Smooth muscle cell (in vitro differentiated cells): Measurements from ENCODE around the gene GRIN1. TPM values are rescaled to one million over a fixed set of nuclear protein-coding genes. Genes with fewer than 3 reads are reported as not detected.

Source experiments
- DNase-seq: peaks from one replicate; lab custom pipeline; 2025; ENCODE audit not compliant: unreplicated experiment; lab: John Stamatoyannopoulos, UW
- H2AFZ ChIP-seq: fragments of 200-600 bp; sonication (generic); 2 replicates; pipeline ENCODE4 v1.6.0; 2016; ENCODE audit warnings: antibody characterized with exemption, low read depth, mild to moderate bottlenecking
- H3F3A ChIP-seq: fragments of 200-600 bp; sonication (generic); 2 replicates; pipeline ENCODE4 v1.6.0; 2017; ENCODE audit warnings: antibody characterized with exemption, low read depth
- H3K27ac ChIP-seq: fragments of 200-600 bp; sonication (generic); 2 replicates; pipeline ENCODE4 v1.5.1; 2016; ENCODE audit warnings: low read depth, mild to moderate bottlenecking
- H3K27me3 ChIP-seq: fragments of 200-600 bp; sonication (generic); 2 replicates; pipeline ENCODE4 v1.6.1; 2016; ENCODE audit warnings: low read depth, mild to moderate bottlenecking
- H3K36me3 ChIP-seq: fragments of 200-600 bp; sonication (generic); 2 replicates; pipeline ENCODE4 v1.5.1; 2016; ENCODE audit warnings: low read depth
- H3K4me1 ChIP-seq: fragments of 200-600 bp; sonication (generic); 2 replicates; pipeline ENCODE4 v1.5.1; 2016; ENCODE audit warnings: low read depth
- H3K4me2 ChIP-seq: fragments of 200-600 bp; sonication (generic); 2 replicates; pipeline ENCODE4 v1.6.0; 2016; ENCODE audit warnings: mild to moderate bottlenecking
- H3K4me3 ChIP-seq: fragments of 200-600 bp; sonication (generic); 2 replicates; pipeline ENCODE4 v1.5.1; 2016; ENCODE audit warnings: mild to moderate bottlenecking
- H3K79me2 ChIP-seq: fragments of 200-600 bp; sonication (generic); 2 replicates; pipeline ENCODE4 v1.6.0; 2016; ENCODE audit warnings: low read depth, mild to moderate bottlenecking
- H3K9ac ChIP-seq: fragments of 200-600 bp; sonication (generic); 2 replicates; pipeline ENCODE4 v1.6.0; 2016; ENCODE audit warnings: low read depth
- H3K9me3 ChIP-seq: fragments of 200-600 bp; sonication (generic); replicated peaks from 2 replicates; pipeline ENCODE4 v1.5.1; 2016; ENCODE audit warnings: low read depth
- H4K20me1 ChIP-seq: fragments of 200-600 bp; sonication (generic); 2 replicates; pipeline ENCODE4 v1.6.0; 2016; ENCODE audit warnings: low read depth
- CTCF ChIP-seq: fragments of 200-600 bp; sonication (generic); IDR thresholded peaks from 2 replicates; pipeline ENCODE4 v1.5.1; 2017; ENCODE audit warnings: borderline replicate concordance, mild to moderate bottlenecking, antibody characterized with exemption; ENCODE audit not compliant: insufficient read depth, poor library complexity, severe bottlenecking
- WGBS: methylation state at CpG from one replicate; pipeline ENCODE4 v1.1.7; 2016; ENCODE audit warnings: low lambda C conversion rate; 5-methylcytosine and 5-hydroxymethylcytosine counted together
- polyA plus RNA-seq: library from polyadenylated mRNA; unstranded; fragments of >200 nt; fragmentation: Nextera tagmentation; extraction: Ambion mirVana; gene quantifications from 2 replicates; pipeline ENCODE4 v1.2.1, GENCODE V29; 2016
- total RNA-seq: library from RNA; depleted of rRNA; stranded (reverse); fragments of >200 nt; gene quantifications from 2 replicates; pipeline ENCODE4 v1.2.3, GENCODE V29; 2014

GRIN1 gene
- total and polyA plus RNA-seq, 2 experiments from 2014 or later = not detected

GRCh38 chr9:137096785-137097546, 42.0 kb upstream of the GRIN1 start:
- no peaks in the 10 kb centered on the region for H3K27me3 ChIP-seq
- peaks cover 4% of the 10 kb centered on the region for H3K36me3 ChIP-seq
- WGBS = 97% methylated on average over 31 of the region's 31 CpGs
- H3K9me3 ChIP-seq = no peaks in the 10 kb centered on the region
- DNase-seq = no peak
- H3F3A ChIP-seq = no peaks in the 10 kb centered on the region
- no peak overlapping the region for H3K4me3 ChIP-seq
- no peaks in the 10 kb centered on the region for H3K4me1 ChIP-seq
- peaks cover 7% of the 10 kb centered on the region for H4K20me1 ChIP-seq
- no peak for TF ChIP-seq CTCF
- no peak overlapping the region for H3K9ac ChIP-seq
- no peak overlapping the region for H2AFZ ChIP-seq
- H3K4me2 ChIP-seq = no peak overlapping the region
- H3K79me2 ChIP-seq = no peaks in the 10 kb centered on the region
- H3K27ac ChIP-seq = no peak overlapping the region

GRCh38 chr9:137097761-137098462, 41.0 kb upstream of the GRIN1 start:
- Histone ChIP-seq H2AFZ (no peak overlapping the region), H3K4me2 (no peak overlapping the region), H3K4me3 (no peak overlapping the region), H3K4me1 (no peaks in the 10 kb centered on the region), H4K20me1 (peaks cover 3% of the 10 kb centered on the region), H3K9ac (no peak overlapping the region), H3K27me3 (no peaks in the 10 kb centered on the region), H3K79me2 (no peaks in the 10 kb centered on the region), H3K9me3 (no peaks in the 10 kb centered on the region), H3K36me3 (peaks cover 4% of the 10 kb centered on the region), H3F3A (no peaks in the 10 kb centered on the region), H3K27ac (no peak overlapping the region)
- 95% methylated on average over 20 of the region's 20 CpGs for WGBS
- no peak for TF ChIP-seq CTCF
- no peak for DNase-seq

GRCh38 chr9:137099231-137099630, 39.7 kb upstream of the GRIN1 start:
- TF ChIP-seq CTCF = no peak
- Histone ChIP-seq H3F3A (no peaks in the 10 kb centered on the region), H3K9ac (no peak overlapping the region), H3K27ac (no peak overlapping the region), H3K9me3 (no peaks in the 10 kb centered on the region), H3K79me2 (no peaks in the 10 kb centered on the region), H3K4me1 (no peaks in the 10 kb centered on the region), H3K36me3 (peaks cover 4% of the 10 kb centered on the region), H2AFZ (no peak overlapping the region), H3K4me2 (no peak overlapping the region), H3K27me3 (no peaks in the 10 kb centered on the region), H3K4me3 (no peak overlapping the region), H4K20me1 (peaks cover 1% of the 10 kb centered on the region)
- WGBS = 98% methylated on average over 14 of the region's 14 CpGs
- no peak for DNase-seq
